Activated CD8-positive, alpha-beta T cell treated with anti-CD3 and anti-CD28 coated beads for 36 hours (primary cell): ENCODE results near the gene ABCG4. TPM values are rescaled to one million over a fixed set of nuclear protein-coding genes. Genes with fewer than 3 reads are reported as not detected.

Experiments
- ATAC-seq: fragments of 200-7000 bp; cut with Tn5 transposase; one replicate; pipeline ENCODE4 v1.10.0; 2021; ENCODE audit warnings: mild to moderate bottlenecking, moderate library complexity
- CTCF ChIA-PET: fragments of 350-600 bp; sonication (Branson Sonifier 250); formaldehyde crosslinking; loops from one replicate; lab custom pipeline; 2021; ENCODE audit warnings: antibody characterized with exemption; lab: Charles Lee
- POLR2A ChIA-PET: fragments of 350-600 bp; sonication (Branson Sonifier 250); formaldehyde crosslinking; loops from one replicate; lab custom pipeline; 2021; ENCODE audit warnings: antibody characterized with exemption; lab: Charles Lee
- DNase-seq: peaks from one replicate; pipeline ENCODE4 v3.0.0-alpha.2; 2020
- H3K27ac Mint-ChIP-seq: one replicate; pipeline ENCODE4 v1.8.0; 2021; ENCODE audit warnings: mild to moderate bottlenecking, mixed read lengths
- H3K27me3 Mint-ChIP-seq: one replicate; pipeline ENCODE4 v1.8.0; 2021; ENCODE audit warnings: mixed read lengths
- H3K36me3 Mint-ChIP-seq: one replicate; pipeline ENCODE4 v1.8.0; 2021; ENCODE audit warnings: low read depth, mixed read lengths
- H3K4me1 Mint-ChIP-seq: one replicate; pipeline ENCODE4 v1.8.0; 2021; ENCODE audit warnings: low read depth, mixed read lengths
- H3K4me3 Mint-ChIP-seq: one replicate; pipeline ENCODE4 v1.8.0; 2021; ENCODE audit warnings: mild to moderate bottlenecking, moderate library complexity, mixed read lengths
- H3K9me3 Mint-ChIP-seq: one replicate; pipeline ENCODE4 v1.8.0; 2021; ENCODE audit warnings: mixed read lengths
- intact Hi-C: fragments of 100-400 bp; cut with micrococcal nuclease; formaldehyde crosslinking; loops from one replicate; pipeline ENCODE4 v1.10.0; 2022
- total RNA-seq, 2 experiments: library from RNA; stranded (reverse); gene quantifications; one replicate each; pipeline ENCODE4 v1.2.3, GENCODE V29; 2021
- TF ChIP-seq, protein P1 (sequence below): fragments of 200-600 bp; IDR thresholded peaks from one replicate; pipeline ENCODE4 v1.8.0; 2022; ENCODE audit warnings: antibody characterized with exemption, mild to moderate bottlenecking

The ABCG4 gene
- total RNA-seq, 2 experiments from 2014 or later: not detected

DNA sequence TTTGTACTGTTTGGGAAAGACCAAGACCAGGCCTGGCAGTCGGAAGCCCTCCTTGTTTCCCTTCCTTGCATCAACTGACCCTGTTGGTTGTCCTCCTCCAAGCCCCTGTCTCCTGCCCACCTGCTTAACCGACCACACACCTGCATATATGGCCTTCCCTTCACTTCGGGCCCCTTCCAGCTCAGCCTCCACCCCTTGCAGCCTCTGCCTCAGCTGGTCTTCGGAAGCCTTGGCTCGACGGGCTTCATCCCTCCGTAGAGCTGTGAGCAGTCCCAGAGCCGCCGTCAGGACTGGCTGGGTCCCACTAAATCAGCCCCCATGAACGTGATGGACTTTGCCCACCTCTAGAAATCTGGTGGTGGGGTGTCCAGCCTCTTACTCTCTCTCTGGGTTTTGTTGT lies 44.8 kb downstream of the ABCG4 start:
- POLR2A ChIA-PET: no interaction called here
- DNase-seq (no peak), ATAC-seq (no peak)
- Mint-ChIP-seq H3K36me3 (no peaks in the 10 kb centered on the region), H3K4me3 (no peak overlapping the region), H3K27me3 (no peaks in the 10 kb centered on the region), H3K4me1 (peaks cover 2% of the 10 kb centered on the region), H3K27ac (no peak overlapping the region), H3K9me3 (no peaks in the 10 kb centered on the region)
- TF ChIP-seq, protein P1, sequence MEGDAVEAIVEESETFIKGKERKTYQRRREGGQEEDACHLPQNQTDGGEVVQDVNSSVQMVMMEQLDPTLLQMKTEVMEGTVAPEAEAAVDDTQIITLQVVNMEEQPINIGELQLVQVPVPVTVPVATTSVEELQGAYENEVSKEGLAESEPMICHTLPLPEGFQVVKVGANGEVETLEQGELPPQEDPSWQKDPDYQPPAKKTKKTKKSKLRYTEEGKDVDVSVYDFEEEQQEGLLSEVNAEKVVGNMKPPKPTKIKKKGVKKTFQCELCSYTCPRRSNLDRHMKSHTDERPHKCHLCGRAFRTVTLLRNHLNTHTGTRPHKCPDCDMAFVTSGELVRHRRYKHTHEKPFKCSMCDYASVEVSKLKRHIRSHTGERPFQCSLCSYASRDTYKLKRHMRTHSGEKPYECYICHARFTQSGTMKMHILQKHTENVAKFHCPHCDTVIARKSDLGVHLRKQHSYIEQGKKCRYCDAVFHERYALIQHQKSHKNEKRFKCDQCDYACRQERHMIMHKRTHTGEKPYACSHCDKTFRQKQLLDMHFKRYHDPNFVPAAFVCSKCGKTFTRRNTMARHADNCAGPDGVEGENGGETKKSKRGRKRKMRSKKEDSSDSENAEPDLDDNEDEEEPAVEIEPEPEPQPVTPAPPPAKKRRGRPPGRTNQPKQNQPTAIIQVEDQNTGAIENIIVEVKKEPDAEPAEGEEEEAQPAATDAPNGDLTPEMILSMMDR: no peak
- CTCF ChIA-PET: interaction anchor here (0.9 to 1.9 kb wide), 4 partner anchors 25 to 74 kb away, joined by 3 to 5 read pairs (median 4); no protein-coding TSS in a partner anchor
- intact Hi-C loops: no loop called here

GRCh38 chr11:119194811-119195440 lies 46.1 kb downstream of the ABCG4 start:
- H3K36me3 Mint-ChIP-seq: no peaks in the 10 kb centered on the region
- POLR2A ChIA-PET: interaction anchor here (0.9 kb wide), 2 partner anchors 8 to 11 kb away, joined by 3 read pairs; partner anchors contain the start of gene CBL
- H3K9me3 Mint-ChIP-seq: no peaks in the 10 kb centered on the region
- H3K27ac Mint-ChIP-seq: no peak overlapping the region
- ATAC-seq (no peak), DNase-seq (no peak)
- TF ChIP-seq, protein P1: no peak
- H3K4me3 Mint-ChIP-seq: no peak overlapping the region
- H3K4me1 Mint-ChIP-seq: peaks cover 2% of the 10 kb centered on the region
- H3K27me3 Mint-ChIP-seq: no peaks in the 10 kb centered on the region
- CTCF ChIA-PET: interaction anchor here (0.9 to 3.4 kb wide), 8 partner anchors 11 to 128 kb away, joined by 3 to 35 read pairs (median 8); partner anchors contain the start of genes CBL and NLRX1
- intact Hi-C loops: no loop called here

- H3K4me3 Mint-ChIP-seq: no peak overlapping the region
- TF ChIP-seq, protein P1: no peak
- CTCF ChIA-PET: interaction anchor here (0.8 to 3.4 kb wide), 25 partner anchors 9 to 143 kb away, joined by 3 to 35 read pairs (median 6); partner anchors contain the start of genes CBL, NLRX1 and VPS11
- ATAC-seq (no peak), DNase-seq (no peak)
- peaks cover 2% of the 10 kb centered on the region for H3K4me1 Mint-ChIP-seq
- no peak overlapping the region for H3K27ac Mint-ChIP-seq
- POLR2A ChIA-PET: interaction anchor here (0.9 kb wide), 2 partner anchors 9 to 10 kb away, joined by 3 read pairs; partner anchors contain the start of gene CBL
- H3K9me3 Mint-ChIP-seq: no peaks in the 10 kb centered on the region
- intact Hi-C loops: no loop called here
- H3K27me3 Mint-ChIP-seq: no peaks in the 10 kb centered on the region
- H3K36me3 Mint-ChIP-seq: no peaks in the 10 kb centered on the region
Measured at GRCh38 chr11:119195680-119196079, 46.8 kb downstream of the ABCG4 start.

DNA sequence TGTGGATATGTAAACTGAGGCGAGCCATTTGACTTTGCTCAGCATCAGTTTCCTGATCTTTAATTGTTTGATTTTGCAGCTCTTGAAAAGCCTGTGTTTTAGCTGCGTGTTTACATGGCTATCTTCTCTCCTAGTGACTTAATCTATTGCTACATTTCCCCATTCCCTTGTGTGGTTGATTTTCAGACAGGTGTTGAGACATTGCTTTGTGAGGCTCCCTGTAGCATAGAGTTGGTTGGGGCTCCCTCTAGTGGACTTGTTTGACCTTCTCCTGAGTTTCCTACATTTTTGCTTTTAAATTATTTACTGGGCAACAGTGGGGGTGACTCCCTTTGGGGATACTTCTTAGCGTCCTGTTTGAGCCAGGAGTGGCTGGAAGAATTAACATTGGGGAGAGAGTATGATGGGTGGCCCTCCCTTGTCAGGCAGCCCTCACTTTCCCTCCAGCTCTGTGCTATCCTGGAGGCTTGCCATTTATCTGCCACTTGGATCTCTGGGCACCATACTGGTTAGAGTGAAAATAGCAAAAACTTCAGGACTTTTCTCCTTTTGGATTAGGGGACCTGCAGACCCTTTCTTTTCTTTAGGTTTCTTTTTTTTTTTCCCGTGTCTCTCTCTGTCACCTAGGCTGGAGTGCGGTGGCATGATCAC lies 48.1 kb downstream of the ABCG4 start:
- DNase-seq (peak; percentile 83), ATAC-seq (peak; percentile 96)
- Mint-ChIP-seq H3K27ac (no peak overlapping the region), H3K4me1 (peaks cover 2% of the 10 kb centered on the region), H3K9me3 (no peaks in the 10 kb centered on the region), H3K4me3 (no peak overlapping the region), H3K27me3 (no peaks in the 10 kb centered on the region), H3K36me3 (no peaks in the 10 kb centered on the region)
- TF ChIP-seq, protein P1: peak; percentile 80
- intact Hi-C loops: no loop called here
- ChIA-PET POLR2A (interaction anchor here (0.6 to 1.3 kb wide), 4 partner anchors 12 to 169 kb away, joined by 3 to 4 read pairs (median 4); no protein-coding TSS in a partner anchor), CTCF (interaction anchor here (0.5 to 3.4 kb wide), 57 partner anchors 9 to 166 kb away, joined by 3 to 35 read pairs (median 4); partner anchors contain the start of genes C2CD2L, CBL, NHERF4 and NLRX1)
